B cell (primary cell): ENCODE data around the gene MUC21.
"Not testable (repeated sequence)": the region's sequence is repeated elsewhere in the genome, so short reads cannot be mapped to it uniquely, and the experiment has no call there.

Experiments used
- CTCF ChIP-seq: fragments of 200-600 bp; IDR thresholded peaks from one replicate; pipeline ENCODE4 v1.8.0; 2022; ENCODE audit warnings: antibody characterized with exemption, mild to moderate bottlenecking
- EZH2 ChIP-seq: IDR thresholded peaks from 2 replicates; pipeline ENCODE4 v1.6.1; 2012; ENCODE audit warnings: borderline replicate concordance, low read depth, mild to moderate bottlenecking, moderate library complexity, low read length; ENCODE audit not compliant: insufficient read depth, poor library complexity, severe bottlenecking

GRCh38 chr6:31020631-31021255, 37.2 kb downstream of the MUC21 start:
- not testable (repeated sequence) for TF ChIP-seq EZH2, CTCF
